ENCODE results near the gene CFAP97.
"Not testable (repeated sequence)": the region's sequence is repeated elsewhere in the genome, so short reads cannot be mapped to it uniquely, and the experiment has no call there.

CFAP97 gene
- long read RNA-seq, donor 1, full-length matches to known transcripts = 5 of 12 reads
- long read RNA-seq, donor 1, partial matches to known transcripts = 7 of 12 reads
- long read RNA-seq, donor 1, other reads (novel, unspliced or antisense) = 0 of 12 reads
- long read RNA-seq, donor 2, full-length matches to known transcripts = 4 of 9 reads
- long read RNA-seq, donor 2, partial matches to known transcripts = 5 of 9 reads
- long read RNA-seq, donor 2, other reads (novel, unspliced or antisense) = 0 of 9 reads
- long read RNA-seq, donor 3, full-length matches to known transcripts = 3 of 3 reads
- long read RNA-seq, donor 3, partial matches to known transcripts = 0 of 3 reads
- long read RNA-seq, donor 3, other reads (novel, unspliced or antisense) = 0 of 3 reads
- long read RNA-seq, donor 4, full-length matches to known transcripts = 5 of 12 reads
- long read RNA-seq, donor 4, partial matches to known transcripts = 7 of 12 reads
- long read RNA-seq, donor 4, other reads (novel, unspliced or antisense) = 0 of 12 reads
- long read RNA-seq, donor 5, full-length matches to known transcripts = 7 of 25 reads
- long read RNA-seq, donor 5, partial matches to known transcripts = 18 of 25 reads
- long read RNA-seq, donor 5, other reads (novel, unspliced or antisense) = 0 of 25 reads
- long read RNA-seq, donor 6, full-length matches to known transcripts = 6 of 19 reads
- long read RNA-seq, donor 6, partial matches to known transcripts = 13 of 19 reads
- long read RNA-seq, donor 6, other reads (novel, unspliced or antisense) = 0 of 19 reads
- long read RNA-seq, donor 7, full-length matches to known transcripts = 5 of 31 reads
- long read RNA-seq, donor 7, partial matches to known transcripts = 26 of 31 reads
- long read RNA-seq, donor 7, other reads (novel, unspliced or antisense) = 0 of 31 reads
- long read RNA-seq, donor 8, full-length matches to known transcripts = 3 of 3 reads
- long read RNA-seq, donor 8, partial matches to known transcripts = 0 of 3 reads
- long read RNA-seq, donor 8, other reads (novel, unspliced or antisense) = 0 of 3 reads

DNA sequence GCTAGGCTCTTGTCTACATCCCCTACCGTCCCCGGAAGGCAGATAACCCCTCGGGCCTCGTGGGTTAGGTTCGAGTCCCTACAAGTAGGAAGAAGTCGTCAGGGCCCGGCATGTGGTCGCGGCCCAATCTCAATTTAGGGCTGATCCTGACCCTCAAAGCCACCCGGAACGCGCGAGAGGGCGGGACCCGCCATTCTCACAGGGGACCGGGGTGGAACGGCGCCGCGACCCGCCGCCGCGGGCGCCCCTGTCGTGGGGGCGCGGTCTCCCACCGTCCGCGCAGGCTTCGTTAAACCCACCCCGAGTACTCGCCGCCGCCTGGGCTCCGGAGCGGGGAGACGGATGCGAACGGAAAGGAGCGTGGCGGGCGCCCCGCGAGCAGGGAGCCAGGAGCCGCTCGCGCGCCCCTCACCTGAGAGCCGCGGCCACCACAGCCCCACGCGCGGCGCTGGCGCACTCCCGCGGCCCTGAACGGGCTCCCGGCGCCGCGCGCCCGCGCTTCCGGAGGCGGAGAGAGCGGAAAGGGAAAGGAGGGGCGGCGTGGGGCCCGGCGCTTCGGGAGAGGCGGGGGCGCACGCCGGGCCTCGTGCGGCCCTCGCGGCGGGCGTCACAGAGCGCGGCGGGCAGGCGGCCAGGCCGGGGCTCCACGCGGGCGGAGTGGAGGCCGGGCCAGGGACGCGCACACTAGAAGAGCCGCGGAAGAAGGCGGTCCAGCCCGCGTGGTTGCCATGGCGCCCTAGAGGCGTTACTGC lies at the start of gene CFAP97:
TSS of gene CFAP97 (minus strand) at position 515 of the 752 bp plus-strand sequence. CDS start 12,804 bp downstream, outside the sequence.
- DNase-seq = peak; percentile 86

DNA sequence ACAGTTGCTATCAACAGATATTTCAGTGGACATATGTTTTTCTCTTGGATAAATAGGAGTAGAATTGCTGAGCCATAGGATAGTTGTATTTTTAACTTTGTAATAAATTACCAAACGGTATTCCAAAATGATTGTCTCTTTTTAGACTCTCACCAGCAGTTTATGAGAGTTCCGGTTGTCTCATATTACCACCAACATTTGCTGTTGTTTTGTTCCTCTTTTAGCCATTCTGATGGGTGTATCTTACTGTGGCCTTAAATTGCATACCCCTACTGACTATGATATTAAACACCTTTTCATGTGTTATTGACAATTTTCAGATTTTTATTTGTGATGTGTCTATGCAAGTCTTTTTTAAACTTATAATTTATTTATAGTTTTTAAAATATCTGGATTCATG lies 45.3 kb upstream of the CFAP97 start:
- no peak for DNase-seq

DNA sequence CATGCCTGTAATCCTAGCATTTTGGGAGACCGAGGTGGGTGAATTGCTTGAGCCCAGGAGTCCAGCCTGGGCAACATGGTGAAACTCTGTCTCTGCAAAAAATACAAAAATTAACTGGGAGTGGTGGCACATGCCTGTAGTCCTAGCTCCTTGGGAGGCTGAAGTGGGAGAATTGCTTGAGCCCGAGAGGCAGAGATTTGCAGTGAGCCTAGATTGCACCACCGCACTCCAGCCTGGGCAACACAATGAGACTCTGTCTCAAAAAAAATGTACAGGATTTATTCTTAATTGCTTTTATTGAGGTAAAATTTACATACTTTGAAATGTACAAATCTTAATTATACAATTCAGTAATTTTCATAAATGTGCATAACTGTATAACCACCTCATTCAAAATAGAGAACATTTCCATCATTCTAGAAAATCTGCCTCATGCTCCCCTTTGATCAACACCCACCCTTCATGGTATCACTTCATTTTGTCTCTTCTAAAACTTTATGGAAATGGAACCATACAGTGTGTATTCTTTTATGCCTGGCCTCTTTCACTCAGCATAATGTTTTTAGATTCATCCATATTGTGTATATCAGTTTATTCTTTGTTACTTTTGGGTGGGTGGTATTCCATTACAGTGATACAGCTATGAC lies 44.7 kb upstream of the CFAP97 start:
- no peak for DNase-seq

DNA sequence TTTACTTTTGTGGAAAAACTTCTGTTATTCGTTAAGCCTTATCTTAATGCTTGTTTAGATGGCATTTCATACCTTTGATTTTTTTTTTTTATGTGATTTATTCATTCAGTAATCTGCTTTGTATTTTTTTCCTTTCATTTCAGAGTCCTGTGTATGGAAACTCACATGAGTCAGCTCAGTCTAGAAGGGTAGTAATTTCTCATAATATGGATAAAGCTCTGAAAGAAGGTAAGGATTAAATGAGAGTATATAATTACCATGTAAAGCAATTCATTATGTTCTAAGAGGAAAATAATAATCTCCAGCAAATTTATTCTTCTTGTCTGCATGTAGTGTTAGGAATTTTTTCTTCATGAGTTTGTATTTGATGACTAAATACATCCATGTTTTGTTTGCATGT lies 43.4 kb upstream of the CFAP97 start:
- DNase-seq = no peak

DNA sequence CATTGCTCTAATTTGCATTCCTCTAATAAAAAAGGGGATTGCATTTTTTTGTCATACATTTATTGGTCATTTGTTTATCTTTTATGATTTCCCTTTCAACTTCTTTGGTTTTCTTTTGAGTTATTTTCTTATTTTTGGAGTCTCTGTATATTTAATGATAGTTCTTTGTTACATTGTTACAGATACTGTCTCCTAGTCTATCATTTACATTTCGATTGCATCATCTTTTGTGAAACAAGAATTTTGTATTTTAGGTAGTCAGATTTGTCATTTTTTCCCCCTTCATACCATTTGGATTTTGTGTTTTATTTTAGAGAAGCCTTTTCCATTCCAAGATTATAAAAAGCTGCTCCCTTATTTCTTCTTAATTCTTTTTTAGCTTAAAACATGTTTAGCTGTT lies 42.7 kb upstream of the CFAP97 start:
- DNase-seq = no peak

DNA sequence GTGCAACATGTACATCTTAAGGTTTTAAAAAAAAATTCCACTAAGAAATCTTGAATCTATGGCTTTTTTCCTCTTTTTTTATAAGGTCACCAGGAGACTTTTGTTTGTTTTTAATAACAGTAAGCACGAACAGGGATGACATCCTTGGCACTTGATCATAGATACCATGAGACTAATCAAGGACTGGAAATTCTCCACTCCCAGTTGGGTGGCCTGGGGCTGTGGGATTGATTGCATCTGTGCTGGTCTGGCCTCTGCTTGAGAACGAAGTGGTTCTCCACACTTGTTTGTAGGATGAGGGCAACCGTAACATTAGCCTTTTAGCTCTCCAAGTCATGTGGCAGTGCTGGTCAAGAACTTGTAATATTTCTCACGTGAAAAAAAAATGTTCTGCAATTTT lies 41.0 kb upstream of the CFAP97 start:
- DNase-seq = no peak

DNA sequence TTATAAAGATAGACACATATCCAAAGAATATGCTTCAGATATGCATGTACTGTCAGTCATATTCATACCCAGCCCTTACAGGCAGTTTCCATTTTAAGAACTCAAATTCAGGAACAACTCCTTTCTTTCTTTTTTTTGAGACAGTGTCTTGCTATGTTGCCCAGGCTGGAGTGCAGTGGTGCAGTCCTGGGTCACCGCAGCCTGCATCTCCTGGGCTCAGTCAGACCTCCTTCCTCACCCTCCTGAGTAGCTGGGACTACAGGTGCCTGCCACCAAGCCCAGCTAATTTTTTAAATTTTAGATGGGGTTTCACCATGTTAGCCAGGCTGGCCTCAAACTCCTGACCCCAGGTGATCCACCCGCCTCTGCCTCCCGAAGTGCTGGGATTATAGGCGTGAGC lies 40.1 kb upstream of the CFAP97 start:
- no peak for DNase-seq

DNA sequence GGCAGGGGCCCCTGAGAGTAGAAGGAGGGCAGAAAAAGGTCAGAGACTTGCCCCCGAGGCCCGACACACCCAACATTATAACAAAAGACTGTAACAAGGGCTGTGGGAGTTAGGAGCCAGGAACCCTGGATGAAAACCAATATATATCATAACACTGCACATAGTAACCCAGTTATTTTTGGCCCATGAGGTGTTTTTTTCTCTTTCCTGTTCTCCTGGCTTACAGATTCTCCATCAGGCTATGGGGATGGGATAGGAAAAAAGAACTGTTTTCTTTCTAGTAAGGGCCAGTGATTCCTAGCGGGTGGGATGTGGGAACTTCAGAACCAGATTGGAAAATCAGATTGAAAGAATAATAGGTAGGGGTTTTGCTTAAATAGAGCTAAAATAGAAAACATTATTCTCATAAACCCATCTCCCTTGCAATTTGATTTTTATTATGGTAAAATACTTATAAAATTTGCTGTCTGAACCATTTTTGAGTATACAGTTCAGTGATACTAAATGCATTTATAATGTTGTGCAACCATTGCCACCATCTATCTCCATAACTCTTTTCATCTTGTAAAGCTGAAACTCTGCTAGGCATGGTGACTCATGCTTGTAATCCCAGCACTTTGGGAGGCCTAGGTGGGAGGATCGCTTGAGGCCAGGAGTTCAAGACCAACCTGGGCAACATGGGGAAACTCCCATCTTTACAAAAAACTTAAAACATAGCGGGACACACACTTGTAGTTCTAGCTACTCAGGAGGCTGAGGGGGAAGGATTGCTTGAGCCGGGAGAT lies 39.1 kb upstream of the CFAP97 start:
- DNase-seq = no peak

DNA sequence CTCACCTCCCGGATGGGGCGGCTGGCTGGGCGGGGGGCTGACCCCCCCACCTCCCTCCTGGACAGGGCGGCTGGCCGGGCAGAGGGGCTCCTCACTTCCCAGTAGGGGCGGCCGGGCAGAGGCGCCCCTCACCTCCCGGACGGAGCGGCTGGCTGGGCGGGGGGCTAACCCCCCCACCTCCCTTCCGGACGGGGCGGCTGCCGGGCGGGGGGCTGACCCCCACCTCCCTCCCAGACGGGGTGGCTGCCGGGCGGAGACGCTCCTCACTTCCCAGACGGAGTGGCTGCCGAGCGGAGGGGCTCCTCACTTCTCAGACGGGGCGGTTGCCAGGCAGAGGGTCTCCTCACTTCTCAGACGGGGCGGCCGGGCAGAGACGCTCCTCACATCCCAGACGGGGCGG lies 36.7 kb upstream of the CFAP97 start:
- not testable (repeated sequence) for DNase-seq

DNA sequence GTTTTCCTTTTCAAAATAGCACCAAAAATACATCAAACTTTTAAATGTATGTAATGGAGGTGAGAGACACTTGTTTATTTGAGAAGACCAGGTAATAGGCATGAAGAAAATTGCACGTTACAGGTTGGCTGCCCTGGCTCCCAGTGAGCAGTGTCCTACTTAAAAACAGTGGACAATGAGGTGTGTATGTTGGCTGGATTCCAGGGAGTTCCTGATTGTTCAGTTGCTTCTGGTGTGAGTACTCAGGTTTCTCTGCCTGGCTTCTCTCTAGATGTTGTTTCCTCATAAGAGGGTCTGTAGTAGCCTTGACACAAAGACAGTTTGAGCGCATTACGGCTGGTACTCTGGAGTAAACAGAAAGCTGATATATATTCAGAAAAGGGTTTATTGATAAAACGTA lies 35.0 kb upstream of the CFAP97 start:
- DNase-seq = no peak

DNA sequence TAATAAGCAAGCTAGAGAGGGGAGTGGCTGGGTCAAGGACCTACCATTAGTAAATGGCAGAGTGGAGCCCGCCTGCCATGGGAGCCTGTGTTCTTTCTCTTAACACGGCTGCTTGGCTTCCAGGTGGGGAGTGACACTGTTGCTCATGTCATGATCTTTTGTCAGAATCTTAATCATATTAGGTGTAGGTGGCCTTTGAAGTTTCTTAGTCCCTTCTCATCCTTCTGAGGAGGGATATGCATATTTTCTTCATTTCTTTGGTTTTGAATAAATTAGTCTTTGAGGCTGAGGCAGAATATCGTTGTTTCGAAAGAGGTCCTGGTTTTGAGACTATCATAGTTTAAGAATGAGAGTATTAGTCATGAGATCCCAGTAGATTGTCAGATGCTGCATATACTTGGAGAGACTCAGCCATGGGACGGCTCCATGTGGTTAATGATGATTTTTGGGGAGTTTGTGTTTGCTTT lies 34.4 kb upstream of the CFAP97 start:
- no peak for DNase-seq

DNA sequence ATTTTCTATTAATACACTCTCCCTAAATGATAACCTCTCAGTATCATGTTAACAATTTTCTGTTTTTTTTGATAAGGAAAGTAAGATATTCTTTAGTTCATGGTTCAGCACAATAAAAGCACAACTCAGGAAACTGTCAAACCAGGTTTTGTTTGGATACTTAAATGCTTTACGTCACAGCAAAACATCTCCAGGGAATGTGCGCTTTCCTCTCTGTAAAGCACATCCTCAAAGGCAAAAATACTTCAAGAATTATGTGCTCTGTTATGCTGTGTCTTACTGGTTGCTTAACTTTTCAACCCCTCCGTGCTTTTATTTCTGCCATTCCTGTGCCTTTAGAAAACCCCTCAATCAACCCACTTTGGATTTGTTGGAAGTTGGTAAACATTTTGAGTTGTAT lies 33.4 kb upstream of the CFAP97 start:
- DNase-seq = no peak

DNA sequence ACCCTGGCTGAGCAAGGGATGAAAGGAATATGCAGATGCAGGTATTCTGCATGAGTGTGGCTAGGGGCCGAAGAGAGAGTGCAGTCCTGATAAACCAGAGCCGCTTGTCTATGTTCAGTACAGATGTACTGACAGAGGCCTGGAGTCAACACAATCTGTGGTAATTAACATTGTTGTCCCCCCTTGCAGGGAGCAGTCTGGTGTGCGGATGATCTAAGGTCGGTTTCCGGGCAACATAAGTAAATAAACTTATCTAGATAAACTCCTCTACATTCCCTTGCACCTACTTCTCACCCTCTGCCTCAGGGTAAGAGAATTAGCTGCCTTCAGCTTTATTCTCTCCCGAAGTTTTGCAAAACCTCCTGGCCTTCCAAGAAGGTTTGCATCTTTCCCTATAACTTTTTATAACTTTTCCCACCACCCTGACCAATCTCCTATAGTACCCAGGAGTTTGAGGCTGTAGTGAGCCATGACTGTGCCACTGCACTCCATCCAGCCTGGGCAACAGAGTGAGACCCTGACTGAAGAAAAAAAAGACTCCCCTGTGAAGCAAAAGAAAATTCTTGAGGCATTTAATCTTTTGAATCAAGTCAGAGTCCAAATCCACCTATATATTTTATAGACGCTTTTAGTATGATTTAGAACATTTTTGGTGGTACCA lies 32.2 kb upstream of the CFAP97 start:
- no peak for DNase-seq

DNA sequence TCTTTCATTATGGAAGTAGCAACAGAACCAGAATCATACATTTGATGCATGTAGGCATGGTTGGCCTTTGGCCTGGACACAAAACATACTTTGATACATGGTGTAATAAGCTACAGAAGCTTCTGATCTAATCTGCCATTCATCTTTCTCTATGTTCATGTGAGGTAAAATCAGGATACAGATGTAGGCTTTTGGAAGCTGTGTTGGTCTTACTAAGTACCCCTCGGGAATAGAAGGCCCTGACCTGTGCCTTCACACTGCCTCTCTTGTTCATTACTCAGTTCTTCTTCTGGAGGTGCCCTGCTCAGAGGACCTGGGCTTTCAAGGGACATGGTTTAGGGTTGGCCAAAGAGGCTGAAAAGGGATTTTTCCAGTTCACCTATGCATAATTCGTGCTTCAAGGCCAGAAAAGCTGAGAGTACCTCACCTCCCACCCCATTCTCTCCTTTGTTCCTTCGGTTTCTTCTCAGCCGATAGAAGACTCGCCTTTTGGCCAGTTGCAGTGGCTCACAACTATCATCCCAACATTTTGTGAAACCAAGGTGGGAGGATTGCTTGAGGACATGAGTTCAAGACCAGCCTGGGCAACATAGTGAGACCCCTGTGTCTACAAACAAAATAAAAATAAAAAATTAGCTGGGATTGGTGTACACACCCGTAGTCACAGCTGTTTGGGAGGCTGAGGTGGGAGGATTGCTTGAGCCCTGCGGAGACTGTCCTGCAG lies 31.5 kb upstream of the CFAP97 start:
- no peak for DNase-seq

DNA sequence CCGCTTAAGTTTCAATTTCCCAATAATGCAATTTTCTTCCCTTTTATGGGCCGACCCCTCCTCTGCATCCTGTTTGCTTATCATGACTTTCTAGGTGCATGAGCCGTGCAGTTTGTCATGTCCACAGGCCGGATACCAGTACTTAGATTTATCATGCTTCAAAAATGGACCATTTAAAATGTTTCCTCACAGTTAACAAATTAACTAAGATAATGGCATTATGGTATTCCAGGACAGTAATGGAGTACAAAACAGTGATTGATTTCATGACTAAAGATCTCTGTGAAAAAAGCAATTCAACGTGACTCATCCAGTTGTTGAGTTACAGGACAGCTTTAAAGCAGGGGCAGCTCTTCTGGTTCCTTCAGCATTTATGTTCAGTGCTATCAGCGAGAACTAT lies 28.6 kb upstream of the CFAP97 start:
- no peak for DNase-seq

DNA sequence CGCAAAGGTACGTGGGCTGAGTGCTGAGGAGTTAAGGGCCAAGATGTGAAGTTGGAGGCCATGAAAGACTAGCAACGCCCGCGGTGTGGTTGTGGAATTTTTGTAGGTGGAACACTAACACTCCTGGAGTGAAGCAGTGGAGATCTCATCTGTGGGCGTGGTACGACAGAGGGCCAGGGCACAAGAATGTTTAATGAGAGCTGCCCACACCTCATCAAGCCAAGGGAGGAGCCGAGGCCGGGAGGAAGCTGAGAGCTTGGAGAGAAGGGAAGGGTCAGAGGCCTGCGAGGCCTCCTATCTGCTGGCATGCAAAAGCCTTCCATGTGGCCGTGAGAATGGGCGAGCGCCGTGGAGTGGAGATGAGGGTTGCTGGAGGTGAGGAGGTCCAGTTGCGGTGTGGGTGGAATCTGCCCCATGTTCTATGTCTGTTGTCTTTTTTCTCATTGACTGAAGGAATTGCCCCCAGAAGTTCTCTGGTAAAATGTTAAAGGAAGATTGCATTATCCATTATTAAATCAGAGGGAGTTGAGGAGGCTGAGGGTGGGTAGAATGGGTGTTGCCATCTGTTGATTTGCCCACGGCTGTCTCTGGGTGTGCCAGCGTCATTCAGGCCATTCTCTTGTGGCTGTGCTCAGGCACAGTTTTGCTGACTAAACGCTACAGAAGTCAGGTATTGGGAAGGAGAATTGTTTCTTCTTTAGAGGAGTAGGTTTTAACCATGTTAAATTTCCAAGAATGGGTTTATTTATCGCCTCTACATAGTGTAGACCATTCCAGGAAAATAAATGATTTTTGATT lies 25.4 kb upstream of the CFAP97 start:
- DNase-seq = no peak

DNA sequence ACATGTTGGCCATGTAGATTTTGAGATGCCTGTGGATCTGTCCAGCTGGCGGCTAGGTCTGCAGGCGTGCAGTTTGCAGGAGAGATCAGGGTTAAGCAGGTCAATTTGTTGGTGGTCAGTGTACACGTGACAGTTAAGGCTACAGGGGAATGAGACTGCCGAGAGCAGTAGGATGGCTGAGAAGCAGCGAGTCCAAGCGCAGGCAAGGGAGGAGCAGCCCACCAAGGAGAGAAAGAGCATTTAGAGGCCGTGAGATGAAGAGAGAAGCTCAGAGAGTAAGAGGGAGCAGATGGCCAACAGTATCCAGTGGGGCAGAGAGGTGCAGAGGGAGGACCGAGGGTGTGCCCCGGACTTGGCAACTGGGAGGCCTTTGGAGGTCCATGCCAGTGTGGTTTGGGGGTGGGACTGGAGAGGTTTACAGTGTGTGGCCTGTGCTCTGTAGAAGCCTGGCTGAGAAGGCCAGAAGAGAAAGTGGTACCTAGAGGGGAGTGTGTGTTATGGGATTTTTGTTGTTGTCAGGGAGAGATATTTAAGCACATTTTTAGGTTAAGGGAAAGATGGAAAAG lies 24.0 kb upstream of the CFAP97 start:
- DNase-seq = no peak

DNA sequence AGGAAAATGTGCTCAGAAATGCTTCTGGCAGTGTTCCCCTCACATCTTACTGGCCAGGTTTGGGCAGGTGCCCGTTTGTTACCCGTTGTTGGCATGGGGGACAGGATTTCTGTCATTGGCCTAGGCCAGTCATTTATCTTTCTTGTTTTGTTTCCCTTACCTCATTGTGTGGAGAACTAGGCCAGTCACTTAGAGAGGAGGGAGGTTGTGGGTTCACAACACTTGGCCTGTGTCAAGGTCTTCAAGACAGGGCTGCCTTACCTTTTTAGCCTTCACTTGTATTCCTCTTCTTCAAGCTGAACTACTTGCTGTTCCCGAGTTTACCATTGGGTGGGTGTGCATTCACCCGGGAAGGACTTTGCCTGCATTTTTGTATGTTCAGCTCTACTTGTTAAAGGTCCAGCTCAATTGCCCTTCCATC lies 23.3 kb upstream of the CFAP97 start:
- DNase-seq = no peak

Measured in right kidney (tissue), 9 donors.